SK-N-SH (cell line): ENCODE data around the gene JAG2. TPM values are rescaled to one million over a fixed set of nuclear protein-coding genes. Genes with fewer than 3 reads are reported as not detected.

Experiments used
- CTCF ChIA-PET: fragments of 300-600, 350-600 bp; formaldehyde crosslinking; extraction: SDS; loops from one replicate; lab custom pipeline; 2021; lab: Yijun Ruan, JAX
- POLR2A ChIA-PET: fragments of 350-600 bp; sonication (Branson Sonifier 250); formaldehyde crosslinking; extraction: SDS; loops from one replicate; lab custom pipeline; 2020; ENCODE audit warnings: antibody characterized with exemption, inconsistent platforms; lab: Yijun Ruan, JAX
- DNase-seq: peaks from one replicate; pipeline ENCODE4 v3.0.0; 2012
- H2AFZ ChIP-seq: fragments of 200-600 bp; sonication (generic); 2 replicates; pipeline ENCODE4 v1.8.1; 2016; ENCODE audit warnings: antibody characterized with exemption, mild to moderate bottlenecking, low read depth
- H3F3A ChIP-seq: fragments of 200-600 bp; sonication (generic); replicated peaks from 2 replicates; pipeline ENCODE3; 2016; ENCODE audit warnings: antibody characterized with exemption, mild to moderate bottlenecking; ENCODE audit not compliant: insufficient read depth
- H3K27ac ChIP-seq, 2 experiments: fragments of 200-500 bp in 1 of 2; fragments of 200-600 bp in 1 of 2; sonication (Bioruptor generic) in 1 of 2; sonication (generic), shearing (Covaris generic) in 1 of 2; 2 replicates each; pipeline versions ENCODE4 v1.5.1 to v1.6.1; 2014 to 2016; ENCODE audit warnings: low read depth in 2 of 2, inconsistent platforms in 1 of 2, low read length in 1 of 2, mild to moderate bottlenecking in 1 of 2, mixed read lengths in 1 of 2
- H3K27me3 ChIP-seq: fragments of 200-600 bp; sonication (generic), shearing (Covaris generic); 2 replicates; pipeline ENCODE4 v1.6.1; 2016; ENCODE audit warnings: mixed run types; ENCODE audit not compliant: insufficient read depth
- H3K36me3 ChIP-seq, 2 experiments: fragments of 200-500 bp in 1 of 2; fragments of 200-600 bp in 1 of 2; sonication (Bioruptor generic) in 1 of 2; sonication (generic) in 1 of 2; replicated peaks in 1 of 2; 2 replicates each; pipeline versions ENCODE3 to v1.5.1; 2014 to 2016; ENCODE audit warnings: low read length in 1 of 2, mild to moderate bottlenecking in 1 of 2; ENCODE audit not compliant: insufficient read depth in 2 of 2, control insufficient read depth in 1 of 2
- H3K4me1 ChIP-seq, 2 experiments: fragments of 200-500 bp in 1 of 2; fragments of 200-600 bp in 1 of 2; sonication (Bioruptor generic) in 1 of 2; sonication (generic), shearing (Covaris generic) in 1 of 2; 2 replicates each; pipeline versions ENCODE4 v1.5.1 to v1.6.1; 2014 to 2016; ENCODE audit warnings: low read depth in 1 of 2, low read length in 1 of 2, mixed run types in 1 of 2; ENCODE audit not compliant: insufficient read depth in 2 of 2, control insufficient read depth in 1 of 2
- H3K4me2 ChIP-seq: fragments of 200-600 bp; sonication (generic), shearing (Covaris generic); 2 replicates; pipeline ENCODE4 v1.6.1; 2017; ENCODE audit warnings: mixed run types
- H3K4me3 ChIP-seq, 2 experiments: fragments of 200-500 bp in 1 of 2; fragments of 200-600 bp in 1 of 2; sonication (Bioruptor generic) in 1 of 2; sonication (generic), shearing (Covaris generic) in 1 of 2; 2 replicates each; pipeline versions ENCODE4 v1.5.1 to v1.8.1; 2014 to 2016; ENCODE audit warnings: low read depth in 2 of 2, inconsistent platforms in 1 of 2, low read length in 1 of 2, mild to moderate bottlenecking in 1 of 2, mixed read lengths in 1 of 2, moderate library complexity in 1 of 2
- H3K79me2 ChIP-seq: fragments of 200-600 bp; sonication (generic); 2 replicates; pipeline ENCODE4 v1.8.1; 2017; ENCODE audit warnings: mild to moderate bottlenecking; ENCODE audit not compliant: insufficient read depth
- H3K9ac ChIP-seq: fragments of 200-600 bp; sonication (generic); 2 replicates; pipeline ENCODE4 v1.6.1; 2017; ENCODE audit warnings: mixed run types
- H3K9me2 ChIP-seq: fragments of 200-600 bp; sonication (generic); 2 replicates; pipeline ENCODE4 v1.6.1; 2017; ENCODE audit warnings: mixed run types
- H3K9me3 ChIP-seq: fragments of 200-600 bp; sonication (generic); 2 replicates; pipeline ENCODE4 v1.6.1; 2017; ENCODE audit warnings: mixed run types, mild to moderate bottlenecking, moderate library complexity
- H4K20me1 ChIP-seq: fragments of 200-600 bp; sonication (generic); 2 replicates; pipeline ENCODE4 v1.6.1; 2017; ENCODE audit warnings: mild to moderate bottlenecking, mixed run types; ENCODE audit not compliant: insufficient read depth
- CHD2 ChIP-seq: fragments of 150-350 bp; IDR thresholded peaks from 2 replicates; pipeline ENCODE4 v1.6.1; 2018; ENCODE audit warnings: low read length; ENCODE audit not compliant: partially characterized antibody
- CTCF ChIP-seq: fragments of 200-600 bp; sonication (generic); IDR thresholded peaks from 2 replicates; pipeline ENCODE4 v1.6.1; 2017; ENCODE audit warnings: antibody characterized with exemption, mild to moderate bottlenecking, moderate library complexity
- FOXM1 ChIP-seq: IDR thresholded peaks from 2 replicates; pipeline ENCODE4 v1.4.0; 2012; ENCODE audit warnings: low read depth, mild to moderate bottlenecking
- IRF3 ChIP-seq: fragments of 150-350 bp; IDR thresholded peaks from 2 replicates; pipeline ENCODE4 v1.6.1; 2016; ENCODE audit warnings: mild to moderate bottlenecking, low read depth, low read length
- MEF2A ChIP-seq: IDR thresholded peaks from 2 replicates; pipeline ENCODE4 v1.4.0; 2012; ENCODE audit warnings: low read depth, borderline replicate concordance
- PBX3 ChIP-seq: IDR thresholded peaks from 2 replicates; pipeline ENCODE4; 2012
- POLR2AphosphoS5 ChIP-seq: IDR thresholded peaks from 2 replicates; pipeline ENCODE4 v1.6.1; 2012; ENCODE audit warnings: low read depth, low read length
- RAD21 ChIP-seq: IDR thresholded peaks from 2 replicates; pipeline ENCODE4 v1.6.1; 2012; ENCODE audit warnings: mild to moderate bottlenecking, low read length
- REST ChIP-seq: IDR thresholded peaks from 2 replicates; pipeline ENCODE4 v1.6.1; 2012; ENCODE audit warnings: mild to moderate bottlenecking, low read depth, low read length, moderate library complexity
- SIN3A ChIP-seq: IDR thresholded peaks from 2 replicates; pipeline ENCODE4 v1.6.1; 2012; ENCODE audit warnings: low read depth, mild to moderate bottlenecking, low read length, moderate library complexity, borderline replicate concordance
- SMC3 ChIP-seq: IDR thresholded peaks from 2 replicates; pipeline ENCODE4 v1.6.1; 2012; ENCODE audit warnings: low read depth, low read length, improper control_type of control experiment
- TCF12 ChIP-seq: IDR thresholded peaks from 2 replicates; pipeline ENCODE4 v1.4.0; 2012
- WGBS: methylation state at CpG from one replicate; pipeline ENCODE4 v1.1.6; 2017; ENCODE audit warnings: low lambda C conversion rate; 5-methylcytosine and 5-hydroxymethylcytosine counted together
- polyA plus RNA-seq, 3 experiments: library from polyadenylated mRNA; depleted of rRNA; stranded (reverse); fragments of >200 nt; gene quantifications; 2 replicates each; pipeline ENCODE4 v1.2.3, GENCODE V29; 2012

JAG2 gene
- polyA plus RNA-seq, 1 of the 3 experiments (the other 2 are of a cell fraction): 1.7 TPM

- TF ChIP-seq IRF3 (no peak), SMC3 (no peak), RAD21 (no peak), MEF2A (no peak), CHD2 (no peak), TCF12 (no peak)
These were observed 16.5 kb downstream of the JAG2 start (continued) for GRCh38 chr14:105151838-105152793.

- Histone ChIP-seq H3K4me2 (no peak overlapping the region), H4K20me1 (no peaks in the 10 kb centered on the region), H3K27ac (no peak overlapping the region), H3K9me2 (no peaks in the 10 kb centered on the region), H3K27me3 (no peaks in the 10 kb centered on the region), H3K4me3 (no peak overlapping the region), H3K9me3 (no peaks in the 10 kb centered on the region), H2AFZ (no peak overlapping the region), H3K4me1 (no peaks in the 10 kb centered on the region; a peak in 1 of 4 replicates), H3K79me2 (no peaks in the 10 kb centered on the region), H3F3A (no peaks in the 10 kb centered on the region), H3K36me3 (no peaks in the 10 kb centered on the region), H3K9ac (no peak overlapping the region)
- POLR2A ChIA-PET: no interaction called here
- 71% methylated on average over 13 of the region's 37 CpGs for WGBS
- TF ChIP-seq PBX3: no peak
- no peak for TF ChIP-seq FOXM1
- no peak for DNase-seq
- CTCF ChIA-PET: interaction anchor here (1.1 kb wide), 1 partner anchor 17 kb away, joined by 5 read pairs; the partner anchor contains the start of gene JAG2
These were observed 17.3 kb downstream of the JAG2 start for GRCh38 chr14:105151084-105151837.

- H3K4me2 ChIP-seq: no peak overlapping the region
- CTCF ChIA-PET: no interaction called here
- H2AFZ ChIP-seq: no peak overlapping the region
- DNase-seq: no peak
- no peaks in the 10 kb centered on the region for H3K9me2 ChIP-seq
- 89% methylated on average over 18 of the region's 35 CpGs for WGBS
- H3K27ac ChIP-seq: no peak overlapping the region
- POLR2A ChIA-PET: no interaction called here
- H3K9me3 ChIP-seq: no peaks in the 10 kb centered on the region
- no peaks in the 10 kb centered on the region for H3F3A ChIP-seq
- no peak overlapping the region for H3K4me3 ChIP-seq
- H3K79me2 ChIP-seq: no peaks in the 10 kb centered on the region
- no peak overlapping the region for H3K9ac ChIP-seq
- peaks cover 0 to 6% of the 10 kb centered on the region in 2 experiments; a peak in 1 of 4 replicates for H3K4me1 ChIP-seq
- no peaks in the 10 kb centered on the region for H4K20me1 ChIP-seq
- H3K27me3 ChIP-seq: no peaks in the 10 kb centered on the region
- H3K36me3 ChIP-seq: no peaks in the 10 kb centered on the region
- TF ChIP-seq SIN3A (no peak), CTCF (no peak), SMC3 (no peak), REST (no peak), POLR2AphosphoS5 (no peak)
These were observed 18.1 kb downstream of the JAG2 start for GRCh38 chr14:105150368-105151083.
